ENCODE data around the gene PIWIL4.

GRCh38 chr11:94543695-94544645 is 23.2 kb upstream of the PIWIL4 start, which contains the start of gene FUT4:
- TF ChIP-seq EZH2phosphoT487 (IDR thresholded peaks at IDR 0.05; ENCODE audit: borderline replicate concordance) = no peak
- TF ChIP-seq CTCF (conservative IDR thresholded peaks at IDR 0.05; ENCODE audit: low read length) = no peak
